Fibroblast of lung (primary cell): Measurements from ENCODE around the gene CARMIL1.

Source experiments
- EZH2 ChIP-seq: IDR thresholded peaks from 2 replicates; pipeline ENCODE4 v1.5.1; 2012; ENCODE audit warnings: low read length, control low read depth, mild to moderate bottlenecking; ENCODE audit errors: missing control alignments
- TF ChIP-seq, protein P1 (sequence below), 2 donors: IDR thresholded peaks in 1 of 2; conservative IDR thresholded peaks in 1 of 2; 1 replicate in 1 of 2; 2 replicates in 1 of 2; pipeline ENCODE4 v1.5.1; 2011 to 2012; ENCODE audit warnings: low read length in 2 of 2, control low read depth in 1 of 2, inconsistent platforms in 1 of 2, low read depth in 1 of 2, mild to moderate bottlenecking in 1 of 2

DNA sequence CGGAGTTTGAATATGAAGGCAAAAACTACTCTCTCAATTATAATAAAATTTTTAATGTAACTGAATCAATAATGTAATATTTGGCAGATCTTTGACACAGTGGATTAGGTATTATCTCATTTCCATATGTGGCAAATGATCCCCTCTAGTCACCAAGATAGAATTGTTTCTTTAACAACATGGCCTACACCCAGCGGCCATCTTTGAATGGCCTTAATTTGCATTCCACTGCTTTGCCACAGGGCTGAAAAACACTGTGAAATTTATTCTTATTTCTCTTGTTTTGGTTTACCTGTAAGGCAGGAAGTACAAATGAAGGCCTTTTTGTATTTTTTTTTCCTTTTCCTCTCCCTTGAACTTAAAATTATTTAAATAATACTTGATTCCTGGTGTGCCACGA is 210.2 kb downstream of the CARMIL1 start:
- TF ChIP-seq, protein P1, sequence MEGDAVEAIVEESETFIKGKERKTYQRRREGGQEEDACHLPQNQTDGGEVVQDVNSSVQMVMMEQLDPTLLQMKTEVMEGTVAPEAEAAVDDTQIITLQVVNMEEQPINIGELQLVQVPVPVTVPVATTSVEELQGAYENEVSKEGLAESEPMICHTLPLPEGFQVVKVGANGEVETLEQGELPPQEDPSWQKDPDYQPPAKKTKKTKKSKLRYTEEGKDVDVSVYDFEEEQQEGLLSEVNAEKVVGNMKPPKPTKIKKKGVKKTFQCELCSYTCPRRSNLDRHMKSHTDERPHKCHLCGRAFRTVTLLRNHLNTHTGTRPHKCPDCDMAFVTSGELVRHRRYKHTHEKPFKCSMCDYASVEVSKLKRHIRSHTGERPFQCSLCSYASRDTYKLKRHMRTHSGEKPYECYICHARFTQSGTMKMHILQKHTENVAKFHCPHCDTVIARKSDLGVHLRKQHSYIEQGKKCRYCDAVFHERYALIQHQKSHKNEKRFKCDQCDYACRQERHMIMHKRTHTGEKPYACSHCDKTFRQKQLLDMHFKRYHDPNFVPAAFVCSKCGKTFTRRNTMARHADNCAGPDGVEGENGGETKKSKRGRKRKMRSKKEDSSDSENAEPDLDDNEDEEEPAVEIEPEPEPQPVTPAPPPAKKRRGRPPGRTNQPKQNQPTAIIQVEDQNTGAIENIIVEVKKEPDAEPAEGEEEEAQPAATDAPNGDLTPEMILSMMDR (conservative IDR thresholded peaks at IDR 0.05 in 1 of 2, IDR thresholded peaks at IDR 0.05 in 1 of 2; ENCODE audit: low read depth in 1 of 2, low read length in 2 of 2), result no peak
- no peak for TF ChIP-seq EZH2
